Measurements from ENCODE around the gene SBF1.
"Not testable (repeated sequence)": the region's sequence is repeated elsewhere in the genome, so short reads cannot be mapped to it uniquely, and the experiment has no call there.

Gene SBF1

GRCh38 chr22:50443801-50444625 is 30.8 kb downstream of the SBF1 start:
- DNase-seq, result no peak

DNA sequence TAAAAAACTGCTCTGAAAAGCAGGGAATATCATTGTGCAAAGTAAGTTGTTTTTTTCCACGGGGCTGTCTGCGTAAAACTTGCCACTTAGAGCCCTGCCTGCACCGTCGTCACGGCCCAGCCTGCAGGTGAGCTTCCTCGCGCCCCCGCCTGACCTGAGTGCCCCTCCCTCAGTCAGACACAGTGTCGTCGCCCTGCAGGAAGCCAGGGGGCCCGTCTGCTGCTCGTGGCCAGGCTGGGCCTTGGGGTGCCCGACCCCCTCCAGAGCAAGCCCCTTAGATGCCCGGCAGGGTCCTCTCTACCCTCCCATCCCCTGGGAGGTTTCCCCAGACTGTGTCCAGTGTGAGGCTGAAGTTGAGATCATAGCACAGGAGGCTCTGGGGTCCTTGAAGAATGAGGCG is 31.6 kb downstream of the SBF1 start:
- DNase-seq, result no peak

- no peak for DNase-seq
Measured at GRCh38 chr22:50441428-50441993, 33.3 kb downstream of the SBF1 start.

- peak; percentile 15 for DNase-seq
Measured at GRCh38 chr22:50440544-50441249, 34.1 kb downstream of the SBF1 start.

GRCh38 chr22:50439871-50440331 is 34.9 kb downstream of the SBF1 start:
- DNase-seq, result no peak

DNA sequence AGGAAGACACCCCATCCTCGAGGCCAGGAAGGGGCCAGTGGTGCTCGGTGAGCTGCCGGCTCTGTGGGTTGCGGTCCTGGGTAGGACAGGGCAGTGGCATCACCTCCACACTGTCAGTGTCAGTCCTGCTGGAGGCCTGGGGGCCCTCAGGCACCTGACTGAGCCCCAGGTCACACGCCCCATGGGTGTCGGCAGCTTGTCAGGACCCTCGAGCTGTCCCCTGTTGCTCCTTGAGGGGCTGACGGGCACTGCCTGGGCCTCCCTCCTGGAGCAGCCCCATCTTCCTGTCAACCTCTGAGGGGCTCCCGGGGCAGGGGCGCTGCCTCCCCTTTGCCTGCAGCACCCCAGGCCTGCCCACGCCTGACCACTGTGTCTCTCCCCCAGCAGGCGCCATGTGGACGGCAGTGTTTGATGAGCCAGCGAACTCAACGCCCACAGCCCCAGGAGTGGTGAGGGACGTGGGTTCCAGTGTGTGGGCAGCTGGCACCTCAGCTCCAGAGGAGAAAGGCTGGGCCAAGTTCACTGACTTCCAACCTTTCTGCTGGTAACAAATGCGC is 35.4 kb downstream of the SBF1 start:
- no peak for DNase-seq

GRCh38 chr22:50438305-50439275 is 36.2 kb downstream of the SBF1 start:
- no peak for DNase-seq

DNA sequence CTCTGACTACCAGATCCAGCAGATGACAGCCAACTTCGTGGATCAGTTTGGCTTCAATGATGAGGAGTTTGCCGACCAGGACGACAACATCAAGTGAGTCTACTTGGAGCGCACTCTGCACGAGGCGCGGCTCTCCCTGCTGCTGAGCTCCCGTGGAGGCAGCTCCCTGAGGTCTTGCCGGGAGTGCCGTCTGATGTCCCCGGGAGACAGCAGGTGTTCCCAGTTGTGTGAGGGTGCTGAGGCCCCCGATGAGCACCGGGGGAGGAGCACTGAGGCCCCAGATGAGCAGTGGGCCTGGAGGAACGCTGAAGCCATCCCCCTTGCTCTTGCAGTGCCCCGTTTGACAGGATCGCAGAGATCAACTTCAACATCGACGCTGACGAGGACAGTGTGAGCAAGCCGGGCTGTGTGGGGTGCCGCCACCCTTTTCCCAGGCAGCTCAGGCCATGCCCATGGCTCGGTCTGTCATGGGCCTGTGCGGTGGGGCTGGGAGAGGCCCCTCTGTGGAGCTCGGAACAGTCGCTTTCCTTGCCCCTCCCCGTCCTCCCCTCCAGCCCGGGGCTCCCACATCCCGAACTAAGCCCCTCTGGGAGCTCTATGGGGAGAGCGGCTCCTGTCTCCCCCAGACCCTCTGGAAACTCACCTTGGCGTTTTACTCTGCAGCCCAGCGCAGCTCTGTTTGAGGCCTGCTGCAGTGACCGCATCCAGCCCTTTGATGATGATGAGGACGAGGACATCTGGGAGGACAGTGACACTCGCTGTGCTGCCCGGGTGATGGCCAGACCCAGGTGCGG is 37.1 kb downstream of the SBF1 start:
- DNase-seq, result no peak

GRCh38 chr22:50436841-50437341 is 37.9 kb downstream of the SBF1 start:
- DNase-seq, result no peak

DNA sequence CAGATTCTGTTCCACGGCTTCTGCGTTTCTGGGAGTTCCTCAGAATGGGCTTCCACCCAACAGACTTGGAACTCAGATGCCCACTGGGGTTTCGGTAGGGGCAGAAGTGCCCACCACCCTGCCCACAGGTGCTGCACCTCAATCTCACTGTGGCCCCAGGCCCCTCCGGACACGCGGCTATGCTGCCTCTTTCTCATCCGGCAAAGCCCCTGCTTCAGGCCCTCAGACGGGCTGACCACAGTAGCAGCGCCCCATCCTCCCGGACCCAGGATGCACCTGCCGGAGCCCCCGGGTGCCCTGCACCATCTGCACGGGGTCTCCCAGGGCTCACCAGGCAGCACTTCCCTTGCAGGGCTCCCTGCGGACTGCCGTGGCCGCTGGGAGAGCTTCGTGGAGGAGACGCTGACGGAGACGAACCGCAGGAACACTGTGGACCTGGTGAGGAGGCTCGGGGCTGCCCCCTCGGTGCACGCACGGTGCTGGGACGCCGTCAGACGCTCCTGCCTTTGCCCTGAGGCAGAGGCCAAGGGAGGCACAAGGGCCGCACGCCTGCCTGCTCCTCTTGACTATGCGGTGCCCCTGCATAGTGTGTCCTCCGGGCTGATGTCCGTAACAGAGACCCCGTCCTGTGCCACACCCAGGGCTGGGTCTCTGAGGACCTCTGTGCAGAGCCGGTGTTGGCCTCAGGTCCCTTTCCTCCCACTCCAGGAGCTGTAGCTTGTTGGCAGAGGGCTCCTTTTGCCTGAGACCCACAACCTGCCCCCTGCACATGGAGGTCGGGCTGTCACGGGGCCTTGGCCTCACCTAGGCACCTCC is 38.6 kb downstream of the SBF1 start:
- DNase-seq, result no peak

DNA sequence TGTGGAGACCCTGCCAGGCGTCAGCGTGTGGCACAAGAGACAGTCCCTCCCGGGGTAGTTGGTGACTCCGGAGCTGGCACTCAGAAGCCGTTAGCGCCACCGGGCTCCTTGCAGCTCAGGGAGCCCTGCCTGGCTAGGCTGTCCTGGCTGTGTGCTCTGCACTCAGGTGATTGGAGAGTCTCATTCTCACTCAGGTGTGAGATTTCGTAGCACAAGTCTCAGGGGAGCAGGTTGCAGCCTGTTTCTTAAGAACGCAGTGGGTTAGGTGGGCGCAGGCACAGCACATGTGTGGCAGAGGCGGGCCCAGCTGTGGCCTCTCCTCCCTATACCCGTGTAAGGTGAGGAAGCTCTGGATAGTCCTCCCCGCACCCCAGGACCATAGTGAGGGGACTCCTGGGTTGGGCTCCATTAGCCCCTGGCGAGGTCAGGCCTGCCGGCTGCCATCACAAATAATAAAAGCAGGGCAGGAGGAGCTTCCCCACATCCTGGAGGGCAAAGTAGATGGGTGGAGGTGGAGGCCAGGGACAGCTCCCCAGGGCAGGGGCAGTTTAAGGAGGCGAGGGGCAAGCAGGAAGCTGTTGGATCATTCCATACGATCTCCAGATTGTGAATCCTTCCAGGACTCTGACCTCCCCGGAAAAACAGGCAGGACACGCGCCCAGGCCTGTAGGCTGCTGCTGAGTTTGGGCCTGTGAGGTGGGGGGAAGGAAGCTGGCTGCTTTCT is 39.4 kb downstream of the SBF1 start:
- no peak for DNase-seq

GRCh38 chr22:50434849-50435248 is 40.0 kb downstream of the SBF1 start:
- no peak for DNase-seq

- DNase-seq, result not testable (repeated sequence)
Measured at GRCh38 chr22:50432877-50433510, 41.8 kb downstream of the SBF1 start.

- DNase-seq, result no peak
Measured at GRCh38 chr22:50432131-50432876, 42.5 kb downstream of the SBF1 start.

DNA sequence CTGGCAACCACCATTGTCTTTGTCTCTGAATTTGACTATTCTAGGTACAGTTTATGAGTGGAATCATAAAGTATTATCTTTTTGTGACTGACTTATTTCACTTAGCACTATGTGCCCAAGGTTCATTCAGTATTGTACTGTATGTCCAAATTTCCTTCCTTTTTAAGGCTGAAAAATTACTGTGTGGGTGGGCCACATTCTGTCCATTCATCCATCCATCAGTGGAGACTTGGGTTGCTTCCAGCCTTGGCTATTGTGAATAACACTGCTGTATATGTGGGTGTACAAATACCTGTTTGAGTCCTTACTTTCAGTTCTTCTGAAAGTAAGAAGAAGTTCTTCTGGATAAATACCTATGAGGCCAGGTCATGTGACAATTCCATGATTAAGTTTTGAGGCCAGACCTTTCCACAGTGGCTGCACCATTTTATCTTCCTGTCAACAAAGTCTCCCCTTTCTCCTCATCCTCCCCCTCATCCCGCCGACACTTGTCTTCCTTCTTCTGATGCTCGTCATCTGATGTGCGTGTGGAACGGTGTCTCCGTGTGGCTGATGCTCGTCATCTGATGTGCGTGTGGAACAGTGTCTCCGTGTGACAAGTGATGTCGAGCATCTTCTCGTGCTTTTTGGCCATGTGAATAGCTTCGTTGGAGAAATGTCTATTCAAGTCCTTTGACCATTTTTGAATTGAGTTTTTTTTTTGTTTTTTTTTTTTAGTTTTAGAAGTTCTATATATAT is 49.5 kb downstream of the SBF1 start:
- no peak for DNase-seq

DNA sequence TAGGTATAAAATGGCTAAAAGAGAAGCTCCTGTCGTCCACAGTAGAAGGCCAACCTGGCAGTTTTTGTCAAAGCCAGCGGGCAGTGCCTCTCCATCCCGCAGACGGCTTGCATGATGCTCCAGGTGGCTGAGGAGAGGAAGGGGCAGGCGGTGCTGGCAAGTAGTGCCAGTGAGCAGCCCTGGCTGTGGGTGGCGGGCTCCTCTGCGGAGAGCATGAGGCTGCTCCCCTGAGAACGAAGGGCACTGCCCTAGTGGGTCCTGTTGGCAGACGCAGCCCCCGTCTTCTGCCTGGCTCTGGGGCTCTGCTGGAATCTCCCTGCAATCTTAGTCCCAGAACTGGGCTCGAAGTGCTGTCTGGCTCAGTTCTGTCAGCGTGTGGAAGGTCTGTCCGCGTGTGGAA is 50.9 kb downstream of the SBF1 start:
- DNase-seq, result no peak

DNA sequence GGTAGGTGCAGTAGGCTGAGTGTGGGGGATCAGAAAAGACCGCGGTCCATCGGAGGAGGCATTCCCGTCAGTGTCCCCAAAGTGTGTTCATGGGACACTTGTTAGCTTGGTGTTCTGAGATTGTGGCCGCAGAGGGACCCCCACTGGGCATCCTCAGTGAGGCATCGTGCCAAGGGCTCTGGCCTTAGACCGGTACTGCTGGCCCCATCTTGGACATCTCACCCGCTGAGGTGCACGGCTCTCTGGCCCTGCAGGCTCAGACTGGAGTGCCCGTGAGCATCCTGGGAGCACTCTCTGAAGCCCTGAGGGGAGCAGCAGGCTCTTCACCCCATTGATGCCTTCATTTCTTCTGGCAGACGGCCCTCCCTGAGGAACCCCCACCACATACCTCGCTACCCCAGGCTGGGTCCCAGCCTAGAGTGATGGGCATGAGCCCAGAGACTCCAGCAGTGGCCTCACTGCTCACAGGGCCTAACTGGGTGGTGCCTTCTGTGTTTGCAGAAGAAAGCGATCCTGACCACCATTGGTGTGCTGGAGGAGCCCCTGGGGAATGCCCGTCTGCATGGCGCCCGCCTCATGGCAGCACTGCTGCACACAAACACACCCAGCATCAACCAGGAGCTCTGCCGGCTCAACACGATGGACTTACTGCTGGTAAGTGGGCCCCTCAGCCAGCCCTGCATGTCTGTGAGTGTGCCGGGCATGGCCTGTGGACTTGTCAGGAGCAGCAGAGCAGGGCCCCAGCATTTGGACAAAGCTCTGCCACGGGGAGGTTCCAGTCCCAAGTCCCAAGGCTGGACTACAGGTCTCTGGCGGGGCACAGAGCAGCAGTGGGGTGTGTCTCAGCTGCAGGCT is 51.6 kb downstream of the SBF1 start:
- DNase-seq, result no peak
